GM21619 (cell line): ENCODE results near the gene UBQLNL.

ENCODE experiments used
- ATAC-seq: cut with Tn5 transposase; IDR thresholded peaks from one replicate; pipeline ENCODE4 v1.9.1; 2021; ENCODE audit not compliant: unreplicated experiment

The UBQLNL gene

GRCh38 chr11:5508605-5509004, 7.9 kb downstream of the UBQLNL start:
- no peak for ATAC-seq

GRCh38 chr11:5507933-5508305, 8.6 kb downstream of the UBQLNL start:
- no peak for ATAC-seq

GRCh38 chr11:5507177-5507932, 9.1 kb downstream of the UBQLNL start:
- ATAC-seq = no peak

- no peak for ATAC-seq
These were observed 11.0 kb downstream of the UBQLNL start for GRCh38 chr11:5505363-5506048.

- ATAC-seq = no peak
These were observed 12.0 kb downstream of the UBQLNL start for GRCh38 chr11:5504403-5504921.

- no peak for ATAC-seq
These were observed 16.1 kb downstream of the UBQLNL start for GRCh38 chr11:5500393-5500801.

- no peak for ATAC-seq
These were observed 16.8 kb downstream of the UBQLNL start for GRCh38 chr11:5499671-5500070.

- no peak for ATAC-seq
These were observed 26.7 kb downstream of the UBQLNL start for GRCh38 chr11:5489576-5490357.

GRCh38 chr11:5488798-5489399, 27.6 kb downstream of the UBQLNL start:
- ATAC-seq = no peak

- no peak for ATAC-seq
These were observed 28.1 kb downstream of the UBQLNL start, which contains the start of gene OR52D1 for GRCh38 chr11:5488385-5488784. Gene OR52D1, plus strand, starts transcription at chr11:5488685. Its CDS starts 22 bp downstream, at chr11:5488707.

GRCh38 chr11:5486421-5486820, 30.1 kb downstream of the UBQLNL start:
- no peak for ATAC-seq

GRCh38 chr11:5486003-5486402, 30.5 kb downstream of the UBQLNL start:
- no peak for ATAC-seq

- peak; percentile 86 for ATAC-seq
These were observed 40.2 kb downstream of the UBQLNL start for GRCh38 chr11:5476186-5476819.

- ATAC-seq = no peak
These were observed 42.6 kb downstream of the UBQLNL start for GRCh38 chr11:5473921-5474320.

- no peak for ATAC-seq
These were observed 49.0 kb downstream of the UBQLNL start for GRCh38 chr11:5467527-5467926.
